T-helper 1 cell treated with Interleukin-12 subunit alpha and Interleukin-12 subunit beta and Interleukin-4 antibody, amounts not matched to agents 30 μg/mL and 1 μg/mL, for 36 hours (primary cell): ENCODE results near the gene ADCYAP1R1.

Experiments used
- H3K27ac Mint-ChIP-seq: one replicate; pipeline ENCODE4 v1.8.0; 2021; ENCODE audit warnings: mild to moderate bottlenecking, mixed read lengths
- H3K27me3 Mint-ChIP-seq: one replicate; pipeline ENCODE4 v1.8.0; 2021; ENCODE audit warnings: low read depth, mixed read lengths
- H3K36me3 Mint-ChIP-seq: one replicate; pipeline ENCODE4 v1.8.0; 2021; ENCODE audit warnings: low read depth, mixed read lengths
- H3K4me1 Mint-ChIP-seq: one replicate; pipeline ENCODE4 v1.8.0; 2021; ENCODE audit warnings: low read depth, mixed read lengths
- H3K4me3 Mint-ChIP-seq: one replicate; pipeline ENCODE4 v1.8.0; 2021; ENCODE audit warnings: mild to moderate bottlenecking, moderate library complexity, mixed read lengths
- H3K9me3 Mint-ChIP-seq: one replicate; pipeline ENCODE4 v1.8.0; 2021; ENCODE audit warnings: mixed read lengths

Gene ADCYAP1R1

DNA sequence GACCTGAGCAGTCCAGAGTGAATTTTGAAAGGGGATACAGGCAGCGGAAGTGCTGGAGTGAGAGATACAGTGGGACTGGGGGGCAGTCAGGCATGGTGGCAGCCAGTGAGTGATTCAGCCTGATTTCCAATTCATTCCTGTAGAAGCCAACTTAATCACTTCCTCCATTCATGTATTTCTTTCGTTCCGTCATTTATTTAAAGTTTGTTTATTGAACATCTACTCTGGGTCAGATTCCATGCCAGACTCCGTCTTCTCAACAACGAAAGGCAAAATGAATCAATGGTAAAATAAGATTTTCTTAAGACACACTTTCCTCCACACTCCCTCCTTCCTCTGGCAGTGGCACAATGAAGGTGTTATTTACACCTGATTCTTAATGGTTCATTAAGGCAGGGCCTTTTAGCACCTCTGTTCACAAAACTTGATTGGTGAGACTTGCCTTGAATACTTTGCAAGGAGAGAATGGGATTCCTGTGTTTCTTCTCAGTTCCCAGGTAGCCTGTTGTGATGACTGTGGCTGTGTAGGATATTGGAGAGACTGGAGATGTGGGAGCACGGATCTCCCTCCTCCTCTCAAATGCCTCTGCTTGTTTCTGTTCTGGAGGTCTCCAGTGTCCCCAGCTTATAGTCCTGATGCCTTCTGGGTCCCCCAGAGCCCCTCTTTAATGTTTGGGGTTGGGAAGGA is 27.9 kb downstream of the ADCYAP1R1 start:
- Mint-ChIP-seq H3K27ac (no peak overlapping the region), H3K36me3 (no peaks in the 10 kb centered on the region), H3K4me3 (no peak overlapping the region), H3K4me1 (peaks cover 3% of the 10 kb centered on the region), H3K27me3 (peaks cover 19% of the 10 kb centered on the region), H3K9me3 (no peaks in the 10 kb centered on the region)

DNA sequence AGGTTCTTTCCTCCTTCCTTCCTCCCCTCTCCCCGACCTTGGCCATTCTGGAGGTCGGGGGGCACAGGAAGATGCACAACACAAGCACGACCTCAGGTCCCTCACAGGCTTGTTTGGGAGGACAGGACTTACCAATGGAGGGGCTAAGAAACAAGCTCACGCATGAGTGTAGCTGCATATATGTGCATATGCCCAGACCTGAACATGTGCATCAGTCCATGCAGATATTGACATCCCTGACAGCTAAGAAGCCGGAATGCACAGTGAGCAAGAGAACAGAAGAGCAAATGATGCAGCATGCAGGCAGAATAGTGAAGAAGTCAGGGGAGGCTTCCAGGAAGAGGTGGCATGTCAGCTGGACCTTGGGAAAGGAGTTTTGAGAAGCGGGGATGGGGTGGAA is 28.7 kb downstream of the ADCYAP1R1 start:
- no peaks in the 10 kb centered on the region for H3K36me3 Mint-ChIP-seq
- peaks cover 3% of the 10 kb centered on the region for H3K4me1 Mint-ChIP-seq

DNA sequence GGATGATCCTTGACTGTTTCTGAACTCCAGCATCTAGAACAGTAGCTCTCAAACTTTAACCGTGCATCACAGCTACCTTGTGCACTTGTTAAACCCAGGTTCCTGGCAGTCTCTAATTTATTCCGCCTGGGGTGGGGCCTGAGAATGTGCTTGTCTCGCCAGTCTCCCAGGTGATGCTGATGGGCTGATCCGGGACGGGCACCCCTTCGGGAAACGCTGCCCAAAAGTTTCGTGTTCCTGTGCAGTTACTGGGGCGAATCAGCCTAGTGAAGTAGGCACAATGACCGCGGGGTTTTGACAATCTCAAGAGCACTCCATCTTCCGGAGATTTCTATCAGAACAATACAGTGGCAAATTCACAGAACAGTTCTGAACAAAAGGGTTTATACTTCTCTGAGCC is 29.9 kb downstream of the ADCYAP1R1 start:
- H3K4me3 Mint-ChIP-seq = no peak overlapping the region
- H3K9me3 Mint-ChIP-seq = no peaks in the 10 kb centered on the region
- H3K27ac Mint-ChIP-seq = no peak overlapping the region
- H3K27me3 Mint-ChIP-seq = peaks cover 19% of the 10 kb centered on the region
- no peaks in the 10 kb centered on the region for H3K36me3 Mint-ChIP-seq
- peaks cover 3% of the 10 kb centered on the region for H3K4me1 Mint-ChIP-seq

More for the DNA sequence above, 28.7 kb downstream of the ADCYAP1R1 start:
- no peaks in the 10 kb centered on the region for H3K9me3 Mint-ChIP-seq
- no peak overlapping the region for H3K4me3 Mint-ChIP-seq
- no peak overlapping the region for H3K27ac Mint-ChIP-seq
- H3K27me3 Mint-ChIP-seq = peaks cover 19% of the 10 kb centered on the region

DNA sequence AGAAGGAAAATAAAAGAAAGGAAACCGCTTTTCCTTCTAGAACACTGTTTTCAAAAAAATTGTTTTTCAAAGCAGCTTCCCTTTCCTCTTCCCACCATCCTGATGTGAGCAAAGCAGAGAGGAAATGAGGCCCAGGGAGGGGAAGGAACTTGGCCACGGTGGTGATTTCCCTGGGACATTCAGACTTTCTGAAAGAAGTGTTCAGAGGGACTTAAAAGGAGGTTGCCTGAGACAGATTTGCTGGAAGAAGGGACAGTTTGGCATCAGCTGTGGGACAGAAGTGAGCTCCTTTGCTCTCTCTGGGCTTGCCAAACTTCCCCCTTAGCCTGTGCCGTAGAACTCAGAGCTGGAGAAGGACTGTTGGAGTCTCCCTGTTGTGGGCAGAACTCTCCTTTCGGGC is 30.3 kb downstream of the ADCYAP1R1 start:
- Mint-ChIP-seq H3K4me3 (no peak overlapping the region), H3K9me3 (no peaks in the 10 kb centered on the region), H3K27me3 (peaks cover 19% of the 10 kb centered on the region), H3K27ac (no peak overlapping the region), H3K36me3 (no peaks in the 10 kb centered on the region), H3K4me1 (peaks cover 3% of the 10 kb centered on the region)

DNA sequence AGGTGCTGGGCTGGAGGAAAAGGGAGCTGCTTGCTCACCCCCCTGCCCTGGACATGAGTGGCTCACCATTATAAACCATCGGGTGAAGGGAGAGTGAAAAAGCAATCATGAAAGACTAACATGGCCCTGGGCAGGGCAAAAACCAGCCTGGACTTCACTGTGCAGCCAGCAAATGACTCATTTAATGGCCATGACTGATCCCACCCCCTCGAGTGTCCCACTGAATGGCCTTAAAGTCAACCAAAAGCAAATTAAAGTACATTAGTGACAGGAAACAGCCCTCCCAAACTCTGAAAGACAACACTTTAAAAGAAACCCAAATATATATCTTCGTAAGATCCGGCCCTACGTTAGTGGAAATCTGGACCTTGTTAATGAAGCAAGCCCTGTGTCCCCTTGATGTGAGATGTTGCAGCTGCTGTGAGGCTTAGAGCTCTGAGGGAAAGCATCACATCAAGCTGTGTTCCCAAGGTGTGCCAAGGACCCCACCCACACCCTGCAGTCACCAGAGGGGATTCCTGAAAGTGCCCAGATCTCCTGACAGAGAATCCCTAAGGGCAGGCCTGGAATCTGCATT is 31.2 kb downstream of the ADCYAP1R1 start:
- Mint-ChIP-seq H3K4me3 (no peak overlapping the region), H3K36me3 (no peaks in the 10 kb centered on the region), H3K27me3 (peaks cover 19% of the 10 kb centered on the region), H3K27ac (no peak overlapping the region), H3K9me3 (no peaks in the 10 kb centered on the region), H3K4me1 (peaks cover 3% of the 10 kb centered on the region)

DNA sequence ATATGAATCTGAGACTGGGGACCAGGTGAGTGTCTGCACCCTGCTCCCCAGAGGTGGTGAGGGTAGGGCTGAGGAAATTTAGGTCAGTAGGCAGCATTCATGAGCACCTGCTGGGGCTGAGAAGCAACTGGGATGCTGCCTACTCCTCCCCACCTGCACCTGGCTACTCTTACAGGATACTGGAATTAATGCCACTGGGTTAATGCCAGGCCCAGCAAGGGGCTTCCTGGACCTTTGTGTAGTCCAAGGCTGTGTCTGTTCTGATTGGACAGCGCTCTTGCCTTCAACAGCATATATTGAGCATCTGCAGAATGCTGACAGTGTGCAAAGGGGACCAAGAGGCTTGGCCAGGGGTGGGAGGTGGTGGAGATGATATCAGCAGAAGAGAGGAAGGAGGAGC is 32.1 kb downstream of the ADCYAP1R1 start:
- no peak overlapping the region for H3K4me3 Mint-ChIP-seq
- H3K36me3 Mint-ChIP-seq = no peaks in the 10 kb centered on the region
- no peak overlapping the region for H3K27ac Mint-ChIP-seq

DNA sequence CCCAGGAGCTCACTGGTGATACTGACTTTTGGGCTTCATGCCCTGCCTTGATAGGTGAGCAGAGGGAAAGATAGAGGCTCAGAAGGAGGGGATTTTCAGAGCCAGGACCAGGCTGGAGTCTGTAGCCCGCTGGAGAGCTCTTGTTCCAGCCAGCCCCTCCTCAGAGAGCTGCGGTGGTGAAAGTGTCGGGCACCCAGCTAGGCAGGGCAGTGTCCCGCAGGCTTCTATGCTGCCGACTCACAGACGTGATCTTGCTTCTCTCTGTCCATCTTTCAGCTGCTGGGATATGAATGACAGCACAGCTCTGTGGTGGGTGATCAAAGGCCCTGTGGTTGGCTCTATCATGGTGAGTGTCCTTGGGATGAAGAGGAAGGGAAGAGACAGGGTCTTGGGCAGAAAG is 35.2 kb downstream of the ADCYAP1R1 start:
- Mint-ChIP-seq H3K36me3 (no peaks in the 10 kb centered on the region), H3K9me3 (no peaks in the 10 kb centered on the region), H3K4me1 (peaks cover under 1% of the 10 kb centered on the region), H3K27me3 (peaks cover 10% of the 10 kb centered on the region), H3K4me3 (no peak overlapping the region), H3K27ac (no peak overlapping the region)

More for the DNA sequence above, 32.1 kb downstream of the ADCYAP1R1 start:
- no peaks in the 10 kb centered on the region for H3K9me3 Mint-ChIP-seq
- peaks cover 19% of the 10 kb centered on the region for H3K27me3 Mint-ChIP-seq
- peaks cover 3% of the 10 kb centered on the region for H3K4me1 Mint-ChIP-seq

DNA sequence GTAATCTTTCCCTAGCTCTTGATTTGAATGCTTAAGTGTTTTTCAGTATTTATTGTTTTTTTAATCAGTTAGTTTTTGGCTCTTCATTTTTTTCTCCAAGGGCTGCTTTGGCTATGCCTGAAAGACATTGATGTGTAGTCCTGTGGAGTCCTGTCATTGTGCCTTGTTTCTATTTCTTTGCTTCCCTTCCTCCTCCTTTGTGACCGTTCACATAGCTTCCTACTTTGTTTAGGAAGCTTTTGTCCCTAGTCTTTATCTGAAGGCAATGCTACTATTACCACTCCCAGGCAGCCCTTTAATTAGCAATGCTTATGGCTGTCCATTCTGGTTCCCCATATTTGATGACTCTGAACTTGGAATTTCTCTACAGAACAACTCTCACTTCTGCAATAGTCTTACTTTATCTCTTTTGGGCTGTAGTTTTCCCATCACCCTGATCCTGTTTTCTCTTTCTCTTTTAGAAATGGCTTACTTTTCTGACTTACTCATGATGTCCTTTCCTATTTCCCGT is 39.9 kb downstream of the ADCYAP1R1 start:
- Mint-ChIP-seq H3K27me3 (peaks cover 6% of the 10 kb centered on the region), H3K4me1 (no peaks in the 10 kb centered on the region), H3K4me3 (no peak overlapping the region), H3K27ac (no peak overlapping the region), H3K36me3 (no peaks in the 10 kb centered on the region), H3K9me3 (no peaks in the 10 kb centered on the region)

DNA sequence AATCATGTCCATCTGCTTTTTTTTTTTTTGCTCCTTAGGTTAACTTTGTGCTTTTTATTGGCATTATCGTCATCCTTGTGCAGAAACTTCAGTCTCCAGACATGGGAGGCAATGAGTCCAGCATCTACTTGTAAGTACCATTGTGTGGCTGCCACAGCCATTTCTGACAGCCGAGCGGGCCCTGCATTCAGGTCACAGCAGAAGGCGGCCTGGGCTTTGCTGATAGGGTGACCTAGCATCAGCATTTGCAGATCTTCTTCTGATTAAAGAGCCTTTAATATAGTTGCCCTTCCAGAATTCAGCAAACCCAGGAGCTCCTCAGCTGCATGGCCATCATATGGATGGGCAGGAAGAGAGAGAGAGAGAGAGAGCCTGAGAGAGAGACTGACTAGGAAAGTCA is 40.5 kb downstream of the ADCYAP1R1 start:
- no peaks in the 10 kb centered on the region for H3K9me3 Mint-ChIP-seq
- H3K27me3 Mint-ChIP-seq = peaks cover 6% of the 10 kb centered on the region
- no peak overlapping the region for H3K27ac Mint-ChIP-seq

DNA sequence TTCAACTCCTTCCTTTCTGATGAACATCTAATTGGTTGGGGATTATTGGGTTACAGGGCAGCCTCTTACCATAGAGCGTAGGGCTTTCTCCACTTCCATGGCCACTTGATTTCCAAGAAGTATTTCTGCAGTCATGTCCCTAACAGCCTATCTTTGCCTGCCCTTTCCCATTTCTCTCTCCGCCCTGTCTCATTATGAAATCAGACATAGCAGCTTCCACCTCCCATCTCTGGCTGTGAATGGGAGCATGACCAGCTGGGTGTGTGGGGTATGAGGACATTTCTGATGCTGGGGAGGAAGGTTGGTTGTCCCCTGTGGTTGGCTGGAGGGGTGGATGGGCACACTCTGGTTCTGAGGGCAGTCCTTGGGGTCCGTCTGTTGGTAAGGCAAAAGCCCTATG is 41.2 kb downstream of the ADCYAP1R1 start:
- Mint-ChIP-seq H3K9me3 (no peaks in the 10 kb centered on the region), H3K4me1 (no peaks in the 10 kb centered on the region), H3K36me3 (no peaks in the 10 kb centered on the region), H3K27me3 (peaks cover 6% of the 10 kb centered on the region), H3K4me3 (no peak overlapping the region), H3K27ac (no peak overlapping the region)

More for the DNA sequence above, 40.5 kb downstream of the ADCYAP1R1 start:
- no peak overlapping the region for H3K4me3 Mint-ChIP-seq
- no peaks in the 10 kb centered on the region for H3K36me3 Mint-ChIP-seq
- H3K4me1 Mint-ChIP-seq = no peaks in the 10 kb centered on the region

DNA sequence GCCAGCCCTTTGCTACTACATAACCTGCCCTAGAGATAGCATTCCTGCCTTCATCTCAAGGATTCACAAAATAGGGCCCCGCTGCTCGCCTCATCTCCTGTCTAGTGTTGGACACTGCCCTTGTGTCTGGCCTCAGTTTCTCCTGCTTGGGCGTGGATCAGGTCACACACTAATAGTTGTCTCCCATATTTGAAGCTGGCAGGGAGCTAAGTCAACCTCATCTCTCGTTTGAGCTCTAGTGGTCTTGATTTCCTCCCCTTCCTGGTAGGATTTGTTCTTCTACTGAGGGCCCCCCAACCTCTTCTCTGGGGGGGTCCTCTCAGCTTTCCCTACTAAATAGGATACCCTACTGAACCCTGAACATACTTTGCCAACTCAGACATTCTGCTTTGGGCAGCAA is 42.2 kb downstream of the ADCYAP1R1 start:
- Mint-ChIP-seq H3K36me3 (no peaks in the 10 kb centered on the region), H3K9me3 (no peaks in the 10 kb centered on the region), H3K4me3 (no peak overlapping the region), H3K27me3 (peaks cover 6% of the 10 kb centered on the region), H3K4me1 (no peaks in the 10 kb centered on the region), H3K27ac (no peak overlapping the region)

DNA sequence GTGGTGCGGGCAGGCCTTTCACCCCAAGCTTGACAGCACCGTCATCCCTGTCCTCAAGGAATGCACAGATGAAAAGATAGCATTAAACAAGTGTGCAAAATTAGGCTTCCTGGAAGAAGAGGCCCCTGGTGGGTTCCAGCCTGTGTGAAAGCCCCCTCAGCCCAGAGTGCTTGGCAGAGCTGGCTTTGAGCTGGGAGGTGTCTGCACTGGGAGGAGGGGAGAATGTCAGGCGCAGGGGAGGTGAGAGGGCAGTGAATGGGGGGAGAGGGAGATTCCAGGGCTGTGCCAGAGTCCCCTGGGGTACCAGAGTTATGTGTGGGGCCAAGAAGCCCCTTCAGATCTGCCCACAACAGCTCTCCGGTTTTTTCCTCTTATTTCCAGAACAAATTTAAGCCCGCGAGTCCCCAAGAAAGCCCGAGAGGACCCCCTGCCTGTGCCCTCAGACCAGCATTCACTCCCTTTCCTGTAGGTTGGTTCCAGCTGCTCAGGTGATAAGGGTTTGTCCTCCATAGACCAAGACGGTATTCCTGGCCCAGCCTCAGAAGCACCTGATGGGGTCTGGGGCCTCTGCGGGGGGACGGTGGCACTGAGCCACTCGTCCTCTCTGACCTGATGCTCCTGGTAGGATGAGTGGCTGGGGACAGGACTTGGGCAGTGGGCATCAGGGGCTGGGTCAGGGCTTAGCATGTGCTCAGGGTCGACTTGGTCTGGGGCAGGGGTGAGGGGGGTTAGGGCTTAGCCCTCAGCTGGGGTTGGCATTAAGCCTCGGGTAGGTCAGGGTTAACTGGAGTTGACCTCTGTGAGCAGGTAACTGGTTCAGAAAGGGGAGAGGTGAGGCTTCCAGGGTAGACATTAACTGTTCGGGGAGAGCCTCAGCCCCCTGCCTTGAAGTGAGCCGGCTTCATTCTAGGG is 43.4 kb downstream of the ADCYAP1R1 start:
- peaks cover 6% of the 10 kb centered on the region for H3K27me3 Mint-ChIP-seq
- no peak overlapping the region for H3K27ac Mint-ChIP-seq
- H3K4me1 Mint-ChIP-seq = no peaks in the 10 kb centered on the region
- H3K4me3 Mint-ChIP-seq = no peak overlapping the region
- H3K36me3 Mint-ChIP-seq = no peaks in the 10 kb centered on the region
- H3K9me3 Mint-ChIP-seq = no peaks in the 10 kb centered on the region

DNA sequence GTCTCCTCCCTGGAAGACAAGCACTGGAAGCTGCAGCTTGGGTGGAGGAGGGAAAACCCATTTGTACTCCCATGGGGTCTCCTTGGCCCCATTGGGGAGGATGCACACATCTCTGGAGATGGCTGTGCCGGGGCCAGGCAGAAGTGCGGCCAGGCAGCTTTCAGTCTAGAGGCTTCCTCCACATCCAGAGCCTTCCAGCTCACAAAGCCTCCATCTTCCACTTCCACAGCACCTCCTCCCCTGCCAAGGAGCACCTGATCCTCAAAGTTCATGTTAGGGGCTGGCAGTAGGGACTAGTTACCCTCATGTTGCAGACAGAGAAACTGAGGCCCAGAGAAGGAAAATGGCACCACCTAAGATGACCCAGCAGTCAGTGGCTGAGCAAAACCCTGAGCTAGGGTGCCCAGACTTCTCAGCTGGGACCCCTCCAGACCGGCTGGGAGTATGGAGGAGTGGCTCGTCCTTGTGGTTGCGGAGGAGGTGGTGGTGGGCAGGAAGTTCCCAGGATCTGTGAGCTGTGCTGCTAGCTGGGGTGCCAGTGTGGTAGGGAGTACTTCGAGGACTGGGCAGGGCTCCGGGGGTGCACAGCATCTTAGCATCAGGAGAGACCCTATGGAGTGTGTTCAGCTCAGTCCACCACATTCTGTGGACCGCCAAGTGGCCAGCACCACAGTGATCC is 44.2 kb downstream of the ADCYAP1R1 start:
- H3K4me1 Mint-ChIP-seq = no peaks in the 10 kb centered on the region
- H3K27me3 Mint-ChIP-seq = peaks cover under 1% of the 10 kb centered on the region
- no peaks in the 10 kb centered on the region for H3K9me3 Mint-ChIP-seq
- H3K4me3 Mint-ChIP-seq = no peak overlapping the region
- H3K36me3 Mint-ChIP-seq = no peaks in the 10 kb centered on the region
- no peak overlapping the region for H3K27ac Mint-ChIP-seq

DNA sequence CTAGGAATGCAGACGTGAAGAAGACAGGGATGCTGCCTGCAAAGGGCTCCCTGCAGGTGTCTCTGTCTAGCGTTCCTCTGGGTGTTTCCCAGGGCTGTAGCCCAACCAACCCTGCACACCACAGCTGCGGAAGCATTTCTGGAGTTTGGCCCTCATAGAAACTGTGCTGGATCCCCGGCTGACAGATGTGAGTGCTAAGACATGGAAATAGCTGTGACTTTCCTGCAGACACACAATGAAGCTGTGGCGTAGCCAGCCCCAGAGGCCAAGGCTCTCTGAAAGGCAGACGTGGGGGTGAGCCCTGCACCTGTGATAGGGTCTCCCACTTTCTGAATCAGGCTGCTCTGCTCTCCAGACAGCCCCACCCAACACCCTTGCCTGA is 44.8 kb downstream of the ADCYAP1R1 start:
- Mint-ChIP-seq H3K4me1 (no peaks in the 10 kb centered on the region), H3K36me3 (no peaks in the 10 kb centered on the region), H3K9me3 (no peaks in the 10 kb centered on the region), H3K27ac (no peak overlapping the region), H3K4me3 (no peak overlapping the region), H3K27me3 (no peaks in the 10 kb centered on the region)
